HG02884 (cell line): Measurements from ENCODE around the gene CSMD2.
"Not testable (repeated sequence)": the region's sequence is repeated elsewhere in the genome, so short reads cannot be mapped to it uniquely, and the experiment has no call there.

Source experiments
- ATAC-seq: cut with Tn5 transposase; IDR thresholded peaks from one replicate; pipeline ENCODE4 v1.9.1; 2021; ENCODE audit warnings: mild to moderate bottlenecking, moderate library complexity; ENCODE audit not compliant: unreplicated experiment

CSMD2 gene

GRCh38 chr1:34164771-34165391, at the start of gene CSMD2:
TSS of gene CSMD2 (minus strand) at chr1:34165230. CDS start at chr1:34165097, 133 bp downstream.
- ATAC-seq = no peak

GRCh38 chr1:34213956-34214355, 48.9 kb upstream of the CSMD2 start:
- no peak for ATAC-seq

- ATAC-seq = no peak
These were observed 47.6 kb upstream of the CSMD2 start for GRCh38 chr1:34212673-34213072.

GRCh38 chr1:34199927-34200326, 34.9 kb upstream of the CSMD2 start:
- no peak for ATAC-seq

GRCh38 chr1:34192621-34193020, 27.6 kb upstream of the CSMD2 start:
- no peak for ATAC-seq

GRCh38 chr1:34190692-34191091, 25.7 kb upstream of the CSMD2 start:
- ATAC-seq = no peak

- ATAC-seq = no peak
These were observed 24.0 kb upstream of the CSMD2 start for GRCh38 chr1:34188985-34189384.

- ATAC-seq = no peak
These were observed 23.4 kb upstream of the CSMD2 start for GRCh38 chr1:34188418-34188817.

- no peak for ATAC-seq
These were observed 21.9 kb upstream of the CSMD2 start for GRCh38 chr1:34186741-34187494.

- ATAC-seq = not testable (repeated sequence)
These were observed 18.4 kb upstream of the CSMD2 start for GRCh38 chr1:34183381-34183780.

GRCh38 chr1:34178072-34178471, 13.0 kb upstream of the CSMD2 start:
- no peak for ATAC-seq

- ATAC-seq = no peak
These were observed 12.0 kb upstream of the CSMD2 start, which contains the start of gene C1orf94 for GRCh38 chr1:34176830-34177603. TSS of gene C1orf94 (plus strand) at chr1:34176907. CDS start at chr1:34177790, 883 bp downstream.

- no peak for ATAC-seq
These were observed 10.7 kb upstream of the CSMD2 start for GRCh38 chr1:34175744-34176143.

- ATAC-seq = no peak
These were observed 2.4 kb upstream of the CSMD2 start for GRCh38 chr1:34167389-34167788.

- ATAC-seq = no peak
These were observed 1.8 kb upstream of the CSMD2 start for GRCh38 chr1:34166625-34167361.

GRCh38 chr1:34166191-34166624, 1.2 kb upstream of the CSMD2 start:
- ATAC-seq = no peak

GRCh38 chr1:34165422-34165921, 442 bp upstream of the CSMD2 start:
- no peak for ATAC-seq

- no peak for ATAC-seq
These were observed 968 bp downstream of the CSMD2 start for GRCh38 chr1:34163792-34164731.
